Ovary (tissue), 9 donors: ENCODE results near the gene QRFPR. TPM values are rescaled to one million over a fixed set of nuclear protein-coding genes. Genes with fewer than 3 reads are reported as not detected.

Experiments used
- DNase-seq, 5 donors: peaks; one replicate each; pipeline ENCODE4 v3.0.0-alpha.2; 2019 to 2020
- H3K27ac ChIP-seq, 2 donors: fragments of 200-600 bp; one replicate each; pipeline versions ENCODE4 v1.5.1 to v1.8.0; 2019 to 2022
- H3K27me3 ChIP-seq: fragments of 200-600 bp; one replicate; pipeline ENCODE4 v1.8.0; 2022
- H3K36me3 ChIP-seq: fragments of 200-600 bp; sonication (generic); one replicate; pipeline ENCODE4 v1.5.1; 2019
- H3K4me1 ChIP-seq: one replicate; pipeline ENCODE4 v1.8.1; 2013; ENCODE audit warnings: mild to moderate bottlenecking, moderate library complexity; ENCODE audit not compliant: insufficient read depth
- H3K4me3 ChIP-seq: fragments of 200-600 bp; sonication (generic); one replicate; pipeline ENCODE4 v1.5.1; 2017
- H3K9me3 ChIP-seq, 2 donors: fragments of 200-600 bp in 1 of 2; sonication (generic) in 1 of 2; one replicate each; pipeline versions ENCODE4 v1.5.1 to v1.8.1; 2013 to 2019; ENCODE audit warnings: mild to moderate bottlenecking in 1 of 2, moderate library complexity in 1 of 2
- CTCF ChIP-seq, 3 donors: fragments of 450-650 bp in 2 of 3; fragments of 200-600 bp in 1 of 3; IDR thresholded peaks; one replicate each; pipeline versions ENCODE4 v1.5.1 to v1.8.0; 2016 to 2022; ENCODE audit warnings: antibody characterized with exemption in 3 of 3, mild to moderate bottlenecking in 1 of 3
- EP300 ChIP-seq: sonication (generic); formaldehyde crosslinking; IDR thresholded peaks from one replicate; pipeline ENCODE4 v1.6.1; 2017; ENCODE audit warnings: antibody characterized with exemption
- POLR2A ChIP-seq: fragments of 450-650 bp; IDR thresholded peaks from one replicate; pipeline ENCODE4 v1.6.1; 2017; ENCODE audit warnings: antibody characterized with exemption, mild to moderate bottlenecking, moderate library complexity
- WGBS, 3 donors: extraction: QIAGEN DNeasy Blood & Tissue Kit in 1 of 3; methylation state at CpG; one replicate each; pipeline versions ENCODE4 v1.1.5 to v1.1.7; 2013 to 2017; 5-methylcytosine and 5-hydroxymethylcytosine counted together
- intact Hi-C, 4 donors: fragments of 100-400 bp; cut with DNase I; formaldehyde crosslinking; loops; one replicate each; pipeline versions ENCODE4 v1.11.0 to v1.15.1; 2022 to 2023
- polyA plus RNA-seq, 2 donors: library from polyadenylated mRNA; stranded (reverse); fragments of 200-250 nt in 1 of 2; fragments of 350-450 nt in 1 of 2; fragmentation: Illumina TruSeq in 1 of 2; extraction: RNeasy Lipid Tissue Mini Kit (QIAGEN cat#74804) in 1 of 2; gene quantifications; one replicate each; pipeline ENCODE4 v1.2.3, GENCODE V29; 2013 to 2014
- total RNA-seq, 7 donors: library from RNA; depleted of rRNA in 2 of 7; stranded (reverse); fragments of >200 nt in 2 of 7; fragmentation: NEBNext Ultra II Directional in 3 of 7; extraction: Animal tissue kit (Norgen Biotek cat#: 25700) in 3 of 7; gene quantifications; one replicate each; pipeline versions ENCODE4 v1.1.0 to v1.2.4, GENCODE V29; 2016 to 2023
- donor health status: DM: no; HTN: no; CAD: no; lungs with moderate emphysema.
- donor health status: DM: no; HTN: no; CAD: no.
- donor health status: Bipolar disorder and iron deficiency.
- donor health status: DM: yes; HTN: yes; CAD: no.
- donor health status: DM: no; HTN: no; CAD: no.
- donor health status: DM: yes; HTN: yes; CAD: no.

QRFPR gene
- total and polyA plus RNA-seq, 9 donors = 0.27 to 1.4 (median 0.40) TPM; not detected in 2

- Histone ChIP-seq H3K27ac (no peak overlapping the region), H3K36me3 (no peaks in the 10 kb centered on the region), H3K27me3 (no peaks in the 10 kb centered on the region), H3K9me3 (no peaks in the 10 kb centered on the region), H3K4me1 (no peaks in the 10 kb centered on the region), H3K4me3 (no peak overlapping the region)
- 54 to 63% (median 58%) methylated on average over 2 of the region's 2 CpGs for WGBS, 3 donors
- intact Hi-C loops = loop anchor here in 2 of 4 donors (10.0 kb wide), 2 partner anchors 278 to 358 kb away; no protein-coding TSS in a partner anchor
- no peak for DNase-seq
- TF ChIP-seq EP300 = no peak
- no peak for TF ChIP-seq POLR2A
- TF ChIP-seq CTCF (IDR thresholded peaks at IDR 0.05) = no peak
Observed at GRCh38 chr4:121377076-121377475, 3.7 kb downstream of the QRFPR start.

- H3K27ac ChIP-seq = no peak overlapping the region
- no peak for TF ChIP-seq CTCF (IDR thresholded peaks at IDR 0.05)
- no peak for TF ChIP-seq EP300
- no peak for TF ChIP-seq POLR2A
- no peak overlapping the region for H3K4me3 ChIP-seq
- intact Hi-C loops = loop anchor here in 2 of 4 donors (10.0 kb wide), 2 partner anchors 278 to 358 kb away; no protein-coding TSS in a partner anchor
- no peak for DNase-seq
- no peaks in the 10 kb centered on the region for H3K36me3 ChIP-seq
- H3K27me3 ChIP-seq = no peaks in the 10 kb centered on the region
- WGBS, 3 donors = 82 to 84% (median 83%) methylated on average over 2 of the region's 2 CpGs
- H3K9me3 ChIP-seq = no peaks in the 10 kb centered on the region
- no peaks in the 10 kb centered on the region for H3K4me1 ChIP-seq
Observed at GRCh38 chr4:121376556-121376955, 4.3 kb downstream of the QRFPR start.

- intact Hi-C loops = loop anchor here in 2 of 4 donors (10.0 kb wide), 2 partner anchors 279 to 359 kb away; no protein-coding TSS in a partner anchor
- TF ChIP-seq EP300 (no peak), CTCF (IDR thresholded peaks at IDR 0.05) (no peak), POLR2A (no peak)
- 68 to 78% (median 76%) methylated on average over 1 of the region's 1 CpG for WGBS, 3 donors
Observed at GRCh38 chr4:121376097-121376496, 4.7 kb downstream of the QRFPR start.

DNA sequence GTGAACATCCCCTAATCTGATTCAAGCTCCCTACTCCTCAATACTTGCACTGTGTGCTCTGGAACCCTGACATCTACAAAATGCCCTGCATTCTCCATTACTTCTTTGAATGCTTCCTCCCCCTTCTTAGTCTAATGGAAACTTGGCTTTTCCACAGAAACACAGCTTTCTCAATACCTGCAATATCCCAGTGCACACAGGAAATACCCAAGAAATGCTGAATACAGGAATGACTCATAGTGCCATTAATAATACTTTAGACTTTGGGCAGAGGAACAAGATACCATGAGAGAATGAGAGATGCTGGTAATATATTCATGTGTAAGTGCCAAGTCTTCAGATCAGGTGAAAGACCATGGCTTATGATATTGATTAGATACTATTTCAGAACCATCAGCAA, 5.6 kb downstream of the QRFPR start:
- H3K4me1 ChIP-seq = no peaks in the 10 kb centered on the region

More at GRCh38 chr4:121376097-121376496, 4.7 kb downstream of the QRFPR start:
- Histone ChIP-seq H3K9me3 (no peaks in the 10 kb centered on the region), H3K4me3 (no peak overlapping the region), H3K36me3 (no peaks in the 10 kb centered on the region), H3K4me1 (no peaks in the 10 kb centered on the region), H3K27ac (no peak overlapping the region), H3K27me3 (no peaks in the 10 kb centered on the region)
- no peak for DNase-seq

More for the DNA sequence above, 5.6 kb downstream of the QRFPR start:
- H3K27ac ChIP-seq = no peak overlapping the region
- H3K27me3 ChIP-seq = no peaks in the 10 kb centered on the region
- no peak for TF ChIP-seq EP300
- no peak for TF ChIP-seq CTCF (IDR thresholded peaks at IDR 0.05)
- no peak for DNase-seq
- no peaks in the 10 kb centered on the region for H3K9me3 ChIP-seq
- intact Hi-C loops = loop anchor here in 2 of 4 donors (10.0 kb wide), 2 partner anchors 280 to 360 kb away; no protein-coding TSS in a partner anchor
- H3K4me3 ChIP-seq = no peak overlapping the region
- H3K36me3 ChIP-seq = no peaks in the 10 kb centered on the region
